GM21447 (cell line): ENCODE results near the gene STX8.
"Not testable (repeated sequence)": the region's sequence is repeated elsewhere in the genome, so short reads cannot be mapped to it uniquely, and the experiment has no call there.

Source experiments
- ATAC-seq: cut with Tn5 transposase; IDR thresholded peaks from one replicate; pipeline ENCODE4 v1.9.1; 2021; ENCODE audit not compliant: unreplicated experiment

The STX8 gene

DNA sequence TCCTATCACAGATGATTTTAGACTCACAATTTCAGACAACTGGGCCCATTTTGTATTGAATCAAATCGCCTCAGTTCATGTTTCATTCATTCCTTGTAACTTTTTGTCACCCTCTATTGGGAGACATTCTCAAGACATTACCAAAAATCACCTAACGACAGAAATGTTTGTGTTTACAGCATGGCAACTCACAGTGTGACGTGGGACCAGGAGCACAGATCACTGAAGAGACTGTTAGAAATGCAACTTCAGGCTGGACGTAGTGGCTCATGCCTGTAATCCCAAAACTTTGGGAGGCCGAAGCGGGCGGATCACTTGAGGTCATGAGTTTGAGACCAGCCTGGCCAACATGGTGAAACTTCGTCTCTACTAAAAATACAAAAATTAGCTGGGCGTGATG is 304.7 kb downstream of the STX8 start:
- no peak for ATAC-seq

DNA sequence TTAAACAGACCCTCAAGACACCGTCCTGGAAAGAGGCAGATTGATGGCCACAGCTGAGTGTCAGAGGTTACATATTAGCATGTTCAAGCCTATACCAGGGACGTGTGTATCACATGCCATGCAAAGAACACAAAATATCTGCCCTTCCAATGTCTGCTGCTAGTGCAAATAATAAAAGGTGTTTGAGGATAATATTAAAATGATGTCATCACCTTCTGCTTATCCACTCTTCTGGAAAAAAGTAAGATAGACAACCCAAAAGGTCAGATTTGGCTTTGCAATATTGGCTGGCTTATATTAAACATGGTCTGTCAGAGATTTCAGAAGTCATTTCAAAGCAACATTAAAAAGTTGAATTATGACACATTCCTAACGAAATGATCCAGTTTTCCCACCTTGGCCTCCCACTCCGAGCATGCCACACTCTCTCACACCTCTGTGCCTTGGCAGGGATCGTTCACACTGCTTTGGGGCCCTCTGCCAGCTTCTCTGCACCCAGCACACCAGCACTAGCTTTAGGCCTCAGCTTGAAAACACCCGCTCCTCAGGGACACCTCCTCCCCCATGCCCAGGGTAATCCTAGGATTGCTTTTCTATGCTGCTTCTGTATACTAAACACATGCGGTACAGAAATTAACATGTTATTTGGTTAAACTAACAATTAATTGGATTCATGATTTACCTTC is 306.1 kb downstream of the STX8 start:
- no peak for ATAC-seq

GRCh38 chr17:9268546-9268945 is 307.1 kb downstream of the STX8 start:
- no peak for ATAC-seq

DNA sequence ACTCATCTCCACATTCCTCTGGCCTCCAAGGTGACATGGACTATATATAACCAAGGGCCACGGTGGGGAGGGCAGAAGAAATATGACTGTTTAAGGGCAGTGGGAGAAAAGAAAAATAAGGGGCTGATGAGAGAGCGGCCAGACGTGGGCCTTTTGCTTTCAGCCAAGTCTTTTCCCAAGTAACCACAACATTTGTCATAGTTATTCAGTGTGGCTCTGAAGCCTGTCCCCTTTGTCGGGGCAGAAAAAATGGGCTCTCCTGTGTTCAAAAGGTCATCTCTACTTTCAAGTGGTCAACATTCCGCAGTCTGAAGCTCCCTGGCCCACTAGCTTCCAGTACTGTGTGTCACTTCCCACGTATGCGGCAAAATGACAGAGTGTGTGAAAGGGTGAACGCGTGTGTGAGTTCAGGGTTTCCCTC is 308.9 kb downstream of the STX8 start:
- ATAC-seq: no peak

GRCh38 chr17:9266031-9266680 is 309.5 kb downstream of the STX8 start:
- no peak for ATAC-seq

- ATAC-seq: no peak
These were observed 314.3 kb downstream of the STX8 start for GRCh38 chr17:9261081-9262012.

- ATAC-seq: no peak
These were observed 316.2 kb downstream of the STX8 start for GRCh38 chr17:9259419-9259818.

DNA sequence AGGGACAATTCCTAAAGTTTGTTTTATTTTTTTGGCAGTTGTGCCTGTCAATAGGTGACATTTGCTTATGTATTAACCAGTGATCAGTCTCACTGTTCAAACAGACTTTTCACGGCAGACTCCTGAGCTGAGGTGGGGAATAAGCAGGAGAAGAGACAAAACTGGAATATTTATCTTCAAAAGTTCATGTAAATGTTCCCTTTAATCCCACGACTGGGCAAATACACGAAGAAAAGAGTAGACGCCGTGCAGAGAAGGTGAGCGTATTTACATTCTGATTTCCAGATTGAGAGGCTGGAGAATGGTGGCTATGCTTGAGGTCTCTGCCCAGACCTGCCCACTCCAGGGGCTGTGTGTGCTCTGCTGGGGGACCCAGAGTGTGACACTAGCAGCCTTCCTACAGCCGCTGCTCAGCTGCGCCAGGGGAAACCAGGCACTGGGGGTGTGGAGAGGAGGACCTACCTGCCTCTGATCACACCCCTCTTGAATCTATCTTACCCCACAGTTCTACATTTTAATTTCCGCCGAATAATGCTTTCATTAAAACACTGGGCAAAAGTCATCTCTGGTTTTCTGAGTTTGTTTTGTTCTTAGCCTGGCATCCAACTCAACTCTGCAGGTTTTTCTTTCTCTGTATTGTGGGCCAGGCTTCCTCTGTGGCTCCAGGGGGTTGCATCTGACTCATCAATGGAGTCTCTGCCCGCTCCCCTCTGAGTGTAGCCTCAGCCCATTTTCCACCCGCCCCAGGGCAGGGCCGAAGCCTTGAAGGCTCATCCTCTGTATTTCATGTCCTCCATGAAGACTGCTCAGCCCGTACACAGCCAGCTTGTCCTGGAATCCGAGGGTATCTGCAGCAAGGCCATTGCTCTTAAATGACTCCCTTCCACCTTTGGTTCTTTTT is 317.3 kb downstream of the STX8 start:
- no peak for ATAC-seq

DNA sequence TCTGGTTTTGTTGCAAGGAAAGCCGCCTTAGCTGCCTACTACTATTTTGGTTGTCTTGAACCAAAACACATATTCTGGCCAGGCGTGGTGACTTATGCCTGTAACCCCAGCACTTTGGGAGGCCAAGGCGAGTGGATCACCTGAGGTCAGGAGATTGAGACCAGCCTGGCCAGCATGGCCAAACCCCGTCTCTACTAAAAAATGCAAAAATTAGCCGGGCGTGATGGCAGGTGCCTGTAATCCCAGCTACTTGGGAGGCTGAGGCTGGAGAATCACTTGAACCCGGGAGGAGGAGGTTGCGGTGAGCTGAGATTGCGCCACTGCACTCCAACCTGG is 318.0 kb downstream of the STX8 start:
- not testable (repeated sequence) for ATAC-seq

DNA sequence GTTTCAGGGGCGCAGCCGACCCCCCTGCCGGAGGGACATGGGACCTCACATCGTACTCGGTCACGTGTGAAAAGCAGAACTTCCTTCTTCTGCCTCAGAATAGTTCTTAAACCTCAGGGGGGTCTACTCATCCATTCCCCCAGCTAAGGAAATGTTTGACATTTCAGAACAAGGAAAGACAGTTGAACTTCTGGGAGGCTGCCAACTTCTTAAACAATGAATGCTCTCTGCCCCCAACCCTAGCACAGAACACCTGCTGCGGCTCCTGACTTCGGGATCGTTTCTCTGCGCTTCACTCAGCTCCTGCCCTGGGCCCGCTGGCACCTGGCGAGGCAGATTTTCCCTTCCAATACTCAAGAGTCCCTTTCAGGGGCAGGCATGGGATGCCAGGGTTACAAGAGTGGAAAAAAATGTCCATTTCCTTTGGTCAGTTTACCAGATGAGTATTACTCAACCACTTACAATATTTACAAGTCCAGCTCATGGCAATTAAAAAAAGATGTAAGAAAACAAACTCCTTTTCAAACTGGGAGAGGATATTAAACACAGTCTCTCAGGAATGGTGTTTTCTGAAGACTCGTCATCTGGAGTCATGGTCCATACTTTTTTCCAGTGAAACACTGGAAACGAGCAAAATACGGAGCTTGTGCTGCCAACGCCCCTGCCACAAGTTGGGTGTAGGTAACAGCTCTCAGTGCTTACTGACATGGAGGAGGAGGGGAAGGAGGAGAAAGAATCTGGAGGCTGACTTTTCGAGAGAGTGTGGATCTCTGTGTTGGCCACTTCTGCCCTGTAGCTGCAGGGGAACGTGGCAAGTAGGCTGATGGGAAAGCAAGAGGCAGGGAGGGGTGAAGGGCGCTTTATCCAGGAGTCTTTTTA is 318.6 kb downstream of the STX8 start:
- ATAC-seq: no peak

DNA sequence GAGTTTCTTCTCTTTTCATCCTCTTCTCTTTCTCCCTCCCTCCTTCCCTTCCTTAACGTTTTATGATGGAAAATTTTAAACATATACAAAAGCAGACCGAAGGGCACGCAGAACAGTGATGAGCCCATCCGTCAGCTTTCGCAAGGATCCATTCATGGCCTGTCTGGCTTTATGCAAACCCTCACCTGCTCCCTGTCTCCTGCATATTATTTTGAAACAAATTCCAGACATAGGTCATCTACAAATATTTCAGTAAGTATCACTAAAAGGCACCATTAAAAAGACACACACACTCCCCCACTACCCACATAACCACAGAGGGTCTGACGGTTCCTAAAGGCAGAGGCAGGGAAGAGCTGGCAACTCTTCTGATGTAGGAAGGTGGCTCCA is 319.3 kb downstream of the STX8 start:
- no peak for ATAC-seq

GRCh38 chr17:9255833-9256232 is 319.8 kb downstream of the STX8 start:
- no peak for ATAC-seq

DNA sequence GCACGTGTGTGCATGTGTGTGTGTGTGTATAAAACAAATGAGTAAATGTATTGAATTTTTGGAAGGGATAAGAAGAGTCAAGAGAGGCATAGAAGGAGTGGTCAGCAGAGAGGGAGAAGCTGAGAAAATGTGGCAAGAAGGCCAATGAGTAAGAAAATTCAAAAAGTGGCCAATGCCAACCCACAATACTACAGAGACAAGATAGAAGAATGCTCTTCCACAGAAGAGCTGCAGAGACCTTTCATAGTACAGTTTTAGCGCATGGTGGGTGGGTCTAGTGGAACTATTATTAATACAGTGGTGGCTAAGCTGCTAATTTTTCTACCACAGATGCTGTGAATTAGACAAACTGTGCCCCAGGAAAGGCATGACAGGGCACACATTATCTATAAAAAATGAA is 320.8 kb downstream of the STX8 start:
- ATAC-seq: no peak

DNA sequence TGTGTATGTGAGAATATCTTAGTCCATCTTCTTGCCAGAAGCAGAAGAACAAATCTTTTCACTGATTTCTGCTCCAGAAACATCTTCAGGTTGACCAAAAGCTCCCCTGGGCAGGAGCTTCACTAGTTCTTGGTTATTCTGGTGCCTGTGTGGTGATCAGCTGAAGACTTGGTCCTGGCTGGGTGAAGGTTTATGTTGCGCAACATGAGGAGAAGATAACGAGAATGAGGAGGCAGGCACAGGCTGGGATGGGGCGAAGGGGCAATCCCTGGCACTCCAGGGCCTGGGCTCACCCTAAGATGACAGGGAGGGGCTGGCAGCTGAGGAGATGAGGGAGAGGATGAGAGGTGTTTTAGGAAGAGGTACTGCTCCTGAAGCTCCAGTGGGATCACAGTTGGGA is 322.3 kb downstream of the STX8 start:
- no peak for ATAC-seq

GRCh38 chr17:9251273-9251672 is 324.3 kb downstream of the STX8 start:
- no peak for ATAC-seq

GRCh38 chr17:9249245-9249953 is 326.2 kb downstream of the STX8 start:
- no peak for ATAC-seq

GRCh38 chr17:9247401-9247938 is 328.1 kb downstream of the STX8 start:
- no peak for ATAC-seq

DNA sequence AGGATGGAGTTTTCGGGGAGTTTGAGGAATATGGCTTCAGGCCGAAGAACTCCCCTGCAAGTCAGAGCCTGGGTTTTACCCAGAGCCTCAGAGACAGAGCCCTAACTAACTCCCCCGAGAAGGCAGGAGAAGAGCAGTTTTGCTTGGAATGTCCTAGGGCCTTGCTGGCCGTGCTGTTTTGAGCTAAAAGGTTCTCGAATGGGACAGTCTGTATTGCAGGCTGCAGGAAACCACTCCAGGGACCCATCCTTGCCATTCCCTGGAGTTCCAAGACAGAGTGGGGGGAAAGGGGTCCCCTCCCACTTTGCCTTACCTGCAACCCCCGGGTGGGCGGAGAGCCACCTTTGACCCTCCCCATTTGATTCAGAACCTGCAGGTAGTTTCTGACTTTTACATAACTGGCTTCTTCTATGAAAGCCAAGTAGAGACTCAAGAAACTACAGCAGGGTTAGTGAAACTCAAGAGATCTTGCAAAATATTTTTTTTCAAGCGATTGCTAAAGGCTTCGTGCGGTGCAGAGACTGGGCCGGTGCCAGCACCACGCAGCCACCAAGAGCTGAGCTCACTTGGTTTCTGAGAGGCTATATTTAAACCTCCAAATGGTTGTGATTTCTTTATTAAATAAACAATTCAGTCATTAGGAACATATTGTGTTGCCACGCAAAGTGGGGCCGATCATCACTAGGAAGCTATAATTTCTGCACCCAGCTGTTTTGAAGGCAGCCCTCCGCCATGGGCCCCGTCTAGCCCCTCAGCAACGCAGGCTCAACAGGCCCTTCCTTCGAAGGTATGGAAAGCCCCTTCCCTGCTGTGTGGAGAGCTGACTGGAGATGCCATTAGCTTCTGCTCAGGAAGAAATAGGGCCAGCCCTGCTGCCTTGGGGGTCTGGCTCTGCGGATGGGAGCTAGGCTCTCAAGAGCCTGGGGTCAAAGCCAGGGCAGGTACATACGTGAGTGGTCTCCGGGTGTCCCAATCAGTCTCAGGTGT is 331.3 kb downstream of the STX8 start:
- no peak for ATAC-seq
